ENCODE results near the gene FAAP100. TPM values are rescaled to one million over a fixed set of nuclear protein-coding genes. Genes with fewer than 3 reads are reported as not detected.

The FAAP100 gene
- polyA plus RNA-seq, 1 donor from 2014 or later = 56.3 TPM

GRCh38 chr17:81576621-81577277, 24.6 kb upstream of the FAAP100 start:
- no peaks in the 10 kb centered on the region for H4K20me1 ChIP-seq (ENCODE audit: insufficient read depth)
- H3K27ac ChIP-seq (ENCODE audit: low read length) = no peak overlapping the region
- H3F3A ChIP-seq (ENCODE audit: insufficient read depth, low read length, poor library complexity, severe bottlenecking) = no peaks in the 10 kb centered on the region
- no peak overlapping the region for H2AFZ ChIP-seq (ENCODE audit: low read depth, low read length)
- peaks cover under 1% of the 10 kb centered on the region for H3K36me3 ChIP-seq (ENCODE audit: insufficient read depth, low read length)
- no peak for TF ChIP-seq REST (IDR thresholded peaks at IDR 0.05; ENCODE audit: borderline replicate concordance)
- no peak for TF ChIP-seq SMC3 (conservative IDR thresholded peaks at IDR 0.05; ENCODE audit: poor library complexity)
- TF ChIP-seq TAF1 (IDR thresholded peaks at IDR 0.05; ENCODE audit: low read depth) = no peak
- no peak for TF ChIP-seq MXI1 (conservative IDR thresholded peaks at IDR 0.05; ENCODE audit: poor library complexity, severe bottlenecking)
- TF ChIP-seq RAD21 (conservative IDR thresholded peaks at IDR 0.05) = no peak
- TF ChIP-seq EP300 (conservative IDR thresholded peaks at IDR 0.05; ENCODE audit: poor library complexity, severe bottlenecking) = no peak
- TF ChIP-seq CTCF (IDR thresholded peaks at IDR 0.05; ENCODE audit: poor library complexity, severe bottlenecking) = no peak
- no peak for TF ChIP-seq POLR2AphosphoS5 (IDR thresholded peaks at IDR 0.05)
- no peak for TF ChIP-seq EZH2 (IDR thresholded peaks at IDR 0.05; ENCODE audit: borderline replicate concordance, insufficient read depth, low read length, poor library complexity, severe bottlenecking)
- H3K4me2 ChIP-seq (ENCODE audit: low read length) = no peak overlapping the region
- H3K9ac ChIP-seq (ENCODE audit: low read length) = no peak overlapping the region
- no peaks in the 10 kb centered on the region for H3K9me3 ChIP-seq (ENCODE audit: low read length)
- no peaks in the 10 kb centered on the region for H3K27me3 ChIP-seq (ENCODE audit: insufficient read depth, low read depth, low read length)
- no peaks in the 10 kb centered on the region for H3K9me2 ChIP-seq (ENCODE audit: insufficient read depth, low read length)
- no peak overlapping the region for H3K4me3 ChIP-seq (ENCODE audit: low read length)
- H3K79me2 ChIP-seq (replicated peaks; ENCODE audit: insufficient read depth, low read length) = no peaks in the 10 kb centered on the region

GRCh38 chr17:81575836-81576235, 23.7 kb upstream of the FAAP100 start:
- H3K4me2 ChIP-seq (ENCODE audit: low read length) = no peak overlapping the region
- no peaks in the 10 kb centered on the region for H4K20me1 ChIP-seq (ENCODE audit: insufficient read depth)
- H3F3A ChIP-seq (ENCODE audit: insufficient read depth, low read length, poor library complexity, severe bottlenecking) = no peaks in the 10 kb centered on the region
- TF ChIP-seq REST (IDR thresholded peaks at IDR 0.05; ENCODE audit: borderline replicate concordance) = no peak
- no peak for TF ChIP-seq CTCF (IDR thresholded peaks at IDR 0.05; ENCODE audit: poor library complexity, severe bottlenecking)
- TF ChIP-seq TAF1 (IDR thresholded peaks at IDR 0.05; ENCODE audit: low read depth) = no peak
- TF ChIP-seq MXI1 (conservative IDR thresholded peaks at IDR 0.05; ENCODE audit: poor library complexity, severe bottlenecking) = no peak
- TF ChIP-seq POLR2AphosphoS5 (IDR thresholded peaks at IDR 0.05) = no peak
- no peak for TF ChIP-seq EP300 (conservative IDR thresholded peaks at IDR 0.05; ENCODE audit: poor library complexity, severe bottlenecking)
- no peak for TF ChIP-seq RAD21 (conservative IDR thresholded peaks at IDR 0.05)
- no peak for TF ChIP-seq SMC3 (conservative IDR thresholded peaks at IDR 0.05; ENCODE audit: poor library complexity)
- no peaks in the 10 kb centered on the region for H3K9me2 ChIP-seq (ENCODE audit: insufficient read depth, low read length)
- no peak overlapping the region for H3K27ac ChIP-seq (ENCODE audit: low read length)
- no peaks in the 10 kb centered on the region for H3K27me3 ChIP-seq (ENCODE audit: insufficient read depth, low read depth, low read length)
- no peaks in the 10 kb centered on the region for H3K79me2 ChIP-seq (replicated peaks; ENCODE audit: insufficient read depth, low read length)
- H3K36me3 ChIP-seq (ENCODE audit: insufficient read depth, low read length) = peaks cover 6% of the 10 kb centered on the region
- H2AFZ ChIP-seq (ENCODE audit: low read depth, low read length) = no peak overlapping the region
- no peak overlapping the region for H3K9ac ChIP-seq (ENCODE audit: low read length)
- no peaks in the 10 kb centered on the region for H3K9me3 ChIP-seq (ENCODE audit: low read length)
- no peak overlapping the region for H3K4me3 ChIP-seq (ENCODE audit: low read length)
